HCT116 (cell line): ENCODE results near the gene KRT7. TPM values are rescaled to one million over a fixed set of nuclear protein-coding genes. Genes with fewer than 3 reads are reported as not detected.
A peak's percentile ranks its signal among the peaks of the same experiment; 100 is the strongest.
"Not testable (repeated sequence)": the region's sequence is repeated elsewhere in the genome, so short reads cannot be mapped to it uniquely, and the experiment has no call there.

Experiments
- ATAC-seq: fragments of 200-7000 bp; cut with Tn5 transposase; 2 replicates; pipeline ENCODE4 v1.9.1; 2020; ENCODE audit warnings: mild to moderate bottlenecking, moderate library complexity
- BruUV-seq: library from RNA; stranded (reverse); fragments of 400-500 nt; replicated peaks from 2 replicates; lab custom pipeline; 2021; lab: Mats Ljungman, UMichigan
- CTCF ChIA-PET: fragments of 300-600 bp; sonication (Branson Sonifier 250); formaldehyde crosslinking; loops from one replicate; lab custom pipeline; 2021; ENCODE audit warnings: antibody characterized with exemption; lab: Charles Lee
- POLR2A ChIA-PET: fragments of 300-600, 350-600 bp; sonication (Branson Sonifier 250); formaldehyde crosslinking; loops from one replicate; lab custom pipeline; 2021; ENCODE audit warnings: antibody characterized with exemption; lab: Charles Lee
- RAD21 ChIA-PET, 2 experiments: fragments of 300-600 bp; sonication (Branson Sonifier 250); formaldehyde crosslinking; loops; one replicate each; lab custom pipeline; 2023; ENCODE audit warnings: low total read pairs in 2 of 2; ENCODE audit not compliant: uncharacterized antibody in 2 of 2, unreplicated experiment in 2 of 2, low non-redundant PET in 1 of 2; lab: Charles Lee
- DNase-seq: peaks from one replicate; pipeline ENCODE4 v3.0.0-alpha.2; 2010; ENCODE audit warnings: low read depth, low spot score
- H2AFZ ChIP-seq: fragments of 200-600 bp; shearing (Covaris generic), sonication (generic); 2 replicates; pipeline ENCODE4 v1.6.1; 2017; ENCODE audit warnings: low read depth, mixed run types, mixed read lengths, antibody characterized with exemption, low read length; ENCODE audit not compliant: poor library complexity, severe bottlenecking
- H3K27ac ChIP-seq: 2 replicates; pipeline ENCODE4 v1.5.1; 2012; ENCODE audit warnings: low read depth, low read length
- H3K27me3 ChIP-seq: fragments of 200-600 bp; sonication (generic); 2 replicates; pipeline ENCODE4 v1.6.1; 2016; ENCODE audit warnings: mixed run types, low read length, mixed read lengths; ENCODE audit not compliant: insufficient read depth
- H3K36me3 ChIP-seq, 2 experiments: fragments of 200-500 bp in 1 of 2; fragments of 200-600 bp in 1 of 2; sonication (Bioruptor generic) in 1 of 2; sonication (generic) in 1 of 2; 2 replicates each; pipeline versions ENCODE4 v1.5.1 to v1.6.1; 2014 to 2016; ENCODE audit warnings: low read length in 2 of 2, inconsistent platforms in 1 of 2, mixed read lengths in 1 of 2, mixed run types in 1 of 2; ENCODE audit not compliant: insufficient read depth in 2 of 2, control insufficient read depth in 1 of 2
- H3K4me1 ChIP-seq, 2 experiments: fragments of 200-600 bp in 1 of 2; sonication (generic) in 1 of 2; 2 replicates each; pipeline versions ENCODE4 v1.5.1 to v1.6.1; 2012 to 2017; ENCODE audit warnings: low read length in 2 of 2, inconsistent platforms in 1 of 2, mild to moderate bottlenecking in 1 of 2, mixed read lengths in 1 of 2, mixed run types in 1 of 2, moderate library complexity in 1 of 2; ENCODE audit not compliant: insufficient read depth in 2 of 2, control insufficient read depth in 1 of 2
- H3K4me2 ChIP-seq: fragments of 200-600 bp; sonication (generic); 2 replicates; pipeline ENCODE4 v1.6.1; 2017; ENCODE audit warnings: mixed run types, low read length, mixed read lengths
- H3K4me3 ChIP-seq, 2 experiments: fragments of 200-600 bp in 1 of 2; sonication (generic) in 1 of 2; replicated peaks in 1 of 2; 2 replicates each; pipeline ENCODE4 v1.5.1; 2011 to 2016; ENCODE audit warnings: low read length in 2 of 2, control low read depth in 1 of 2, low read depth in 1 of 2, mild to moderate bottlenecking in 1 of 2, mixed read lengths in 1 of 2, mixed run types in 1 of 2
- H3K79me2 ChIP-seq: fragments of 200-600 bp; sonication (generic); 2 replicates; pipeline ENCODE4 v1.6.1; 2017; ENCODE audit warnings: mild to moderate bottlenecking, mixed run types, low read length, moderate library complexity, mixed read lengths; ENCODE audit not compliant: insufficient read depth
- H3K9ac ChIP-seq: fragments of 200-600 bp; sonication (generic); 2 replicates; pipeline ENCODE4 v1.6.1; 2016; ENCODE audit warnings: low read length, mixed read lengths
- H3K9me2 ChIP-seq: fragments of 200-600 bp; sonication (generic), shearing (Covaris generic); 2 replicates; pipeline ENCODE4 v1.6.1; 2017; ENCODE audit warnings: mixed run types, mild to moderate bottlenecking, moderate library complexity; ENCODE audit not compliant: insufficient read depth
- H3K9me3 ChIP-seq, 2 experiments: fragments of 200-500 bp in 1 of 2; fragments of 200-600 bp in 1 of 2; sonication (Bioruptor generic) in 1 of 2; sonication (generic) in 1 of 2; 2 replicates each; pipeline ENCODE4 v1.6.1; 2014 to 2017; ENCODE audit warnings: low read length in 2 of 2, mixed read lengths in 2 of 2, inconsistent platforms in 1 of 2, low read depth in 1 of 2, mild to moderate bottlenecking in 1 of 2, mixed run types in 1 of 2, moderate library complexity in 1 of 2; ENCODE audit not compliant: control insufficient read depth in 1 of 2, insufficient read depth in 1 of 2
- H4K20me1 ChIP-seq: fragments of 200-600 bp; sonication (generic), shearing (Covaris generic); 2 replicates; pipeline ENCODE4 v1.6.1; 2017; ENCODE audit warnings: mixed run types, mild to moderate bottlenecking, moderate library complexity; ENCODE audit not compliant: insufficient read depth
- CBX3 ChIP-seq: IDR thresholded peaks from 2 replicates; pipeline ENCODE4 v1.6.1; 2012; ENCODE audit warnings: low read depth
- JUND ChIP-seq: IDR thresholded peaks from 2 replicates; pipeline ENCODE4 v1.6.1; 2012
- SRF ChIP-seq: IDR thresholded peaks from 2 replicates; pipeline ENCODE4 v1.6.1; 2012; ENCODE audit warnings: low read depth
- intact Hi-C: fragments of 100-400 bp; cut with micrococcal nuclease; formaldehyde crosslinking; loops from 2 replicates; pipeline ENCODE4 v1.10.0; 2022
- total RNA-seq: library from RNA; stranded (reverse); gene quantifications from one replicate; pipeline ENCODE4 v1.2.1, GENCODE V29; 2021; ENCODE audit not compliant: unreplicated experiment
- TF ChIP-seq, protein P1 (sequence below): IDR thresholded peaks from 2 replicates; pipeline ENCODE4 v1.6.1; 2012; ENCODE audit warnings: low read depth
- TF ChIP-seq, protein P2 (sequence below): IDR thresholded peaks from 2 replicates; pipeline ENCODE4 v1.6.1; 2012
- TF ChIP-seq, protein P3 (sequence below), 3 experiments: fragments of 200-600 bp in 1 of 3; sonication (generic) in 1 of 3; IDR thresholded peaks in 2 of 3; conservative IDR thresholded peaks in 1 of 3; 2 replicates each; pipeline ENCODE4 v1.5.1; 2012 to 2017; ENCODE audit warnings: low read depth in 2 of 3, low read length in 2 of 3, antibody characterized with exemption in 1 of 3, borderline replicate concordance in 1 of 3, control low read depth in 1 of 3, mild to moderate bottlenecking in 1 of 3, mixed read lengths in 1 of 3, mixed run types in 1 of 3, moderate library complexity in 1 of 3; ENCODE audit not compliant: insufficient read depth in 1 of 3

Gene KRT7
- total RNA-seq, 1 experiment from 2014 or later, result 72.6 TPM

DNA sequence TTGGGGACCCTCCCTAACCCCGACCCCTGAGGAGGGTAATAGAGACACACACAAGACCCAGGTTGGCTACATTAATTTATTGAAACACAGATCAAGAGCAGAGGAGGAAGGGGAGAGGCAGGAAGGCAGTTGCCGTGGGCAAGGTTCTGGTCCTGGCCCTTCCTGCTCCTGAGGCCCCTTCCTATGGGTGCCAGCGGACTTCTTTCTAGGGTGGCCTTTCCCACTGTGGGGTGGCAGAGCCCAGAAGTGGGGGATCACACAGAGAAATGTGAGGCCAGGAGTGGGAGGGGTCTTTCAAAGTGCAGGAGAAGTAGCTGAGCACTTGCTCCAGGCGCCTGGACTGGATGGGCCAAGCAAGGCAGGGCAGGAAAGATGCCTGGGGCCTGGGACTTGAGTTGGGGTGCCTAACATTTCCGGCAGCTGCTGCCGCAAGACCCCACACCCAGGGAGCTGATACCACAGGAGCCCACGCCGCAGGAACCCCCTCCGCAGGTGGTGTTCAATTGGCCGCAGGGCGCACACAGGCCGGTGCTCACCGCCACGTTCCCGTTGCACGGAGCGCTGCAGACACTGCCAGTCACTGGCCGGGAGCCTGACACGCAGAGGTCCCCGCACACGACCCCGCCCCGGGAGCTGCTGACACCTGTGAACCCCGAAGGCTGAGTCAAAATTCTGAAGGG lies 52.9 kb downstream of the KRT7 start (continued):
- TF ChIP-seq, protein P1, sequence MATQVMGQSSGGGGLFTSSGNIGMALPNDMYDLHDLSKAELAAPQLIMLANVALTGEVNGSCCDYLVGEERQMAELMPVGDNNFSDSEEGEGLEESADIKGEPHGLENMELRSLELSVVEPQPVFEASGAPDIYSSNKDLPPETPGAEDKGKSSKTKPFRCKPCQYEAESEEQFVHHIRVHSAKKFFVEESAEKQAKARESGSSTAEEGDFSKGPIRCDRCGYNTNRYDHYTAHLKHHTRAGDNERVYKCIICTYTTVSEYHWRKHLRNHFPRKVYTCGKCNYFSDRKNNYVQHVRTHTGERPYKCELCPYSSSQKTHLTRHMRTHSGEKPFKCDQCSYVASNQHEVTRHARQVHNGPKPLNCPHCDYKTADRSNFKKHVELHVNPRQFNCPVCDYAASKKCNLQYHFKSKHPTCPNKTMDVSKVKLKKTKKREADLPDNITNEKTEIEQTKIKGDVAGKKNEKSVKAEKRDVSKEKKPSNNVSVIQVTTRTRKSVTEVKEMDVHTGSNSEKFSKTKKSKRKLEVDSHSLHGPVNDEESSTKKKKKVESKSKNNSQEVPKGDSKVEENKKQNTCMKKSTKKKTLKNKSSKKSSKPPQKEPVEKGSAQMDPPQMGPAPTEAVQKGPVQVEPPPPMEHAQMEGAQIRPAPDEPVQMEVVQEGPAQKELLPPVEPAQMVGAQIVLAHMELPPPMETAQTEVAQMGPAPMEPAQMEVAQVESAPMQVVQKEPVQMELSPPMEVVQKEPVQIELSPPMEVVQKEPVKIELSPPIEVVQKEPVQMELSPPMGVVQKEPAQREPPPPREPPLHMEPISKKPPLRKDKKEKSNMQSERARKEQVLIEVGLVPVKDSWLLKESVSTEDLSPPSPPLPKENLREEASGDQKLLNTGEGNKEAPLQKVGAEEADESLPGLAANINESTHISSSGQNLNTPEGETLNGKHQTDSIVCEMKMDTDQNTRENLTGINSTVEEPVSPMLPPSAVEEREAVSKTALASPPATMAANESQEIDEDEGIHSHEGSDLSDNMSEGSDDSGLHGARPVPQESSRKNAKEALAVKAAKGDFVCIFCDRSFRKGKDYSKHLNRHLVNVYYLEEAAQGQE, result no peak
- TF ChIP-seq CBX3 (no peak), SRF (no peak), JUND (no peak)
- TF ChIP-seq, protein P2, sequence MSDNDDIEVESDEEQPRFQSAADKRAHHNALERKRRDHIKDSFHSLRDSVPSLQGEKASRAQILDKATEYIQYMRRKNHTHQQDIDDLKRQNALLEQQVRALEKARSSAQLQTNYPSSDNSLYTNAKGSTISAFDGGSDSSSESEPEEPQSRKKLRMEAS, result no peak

DNA sequence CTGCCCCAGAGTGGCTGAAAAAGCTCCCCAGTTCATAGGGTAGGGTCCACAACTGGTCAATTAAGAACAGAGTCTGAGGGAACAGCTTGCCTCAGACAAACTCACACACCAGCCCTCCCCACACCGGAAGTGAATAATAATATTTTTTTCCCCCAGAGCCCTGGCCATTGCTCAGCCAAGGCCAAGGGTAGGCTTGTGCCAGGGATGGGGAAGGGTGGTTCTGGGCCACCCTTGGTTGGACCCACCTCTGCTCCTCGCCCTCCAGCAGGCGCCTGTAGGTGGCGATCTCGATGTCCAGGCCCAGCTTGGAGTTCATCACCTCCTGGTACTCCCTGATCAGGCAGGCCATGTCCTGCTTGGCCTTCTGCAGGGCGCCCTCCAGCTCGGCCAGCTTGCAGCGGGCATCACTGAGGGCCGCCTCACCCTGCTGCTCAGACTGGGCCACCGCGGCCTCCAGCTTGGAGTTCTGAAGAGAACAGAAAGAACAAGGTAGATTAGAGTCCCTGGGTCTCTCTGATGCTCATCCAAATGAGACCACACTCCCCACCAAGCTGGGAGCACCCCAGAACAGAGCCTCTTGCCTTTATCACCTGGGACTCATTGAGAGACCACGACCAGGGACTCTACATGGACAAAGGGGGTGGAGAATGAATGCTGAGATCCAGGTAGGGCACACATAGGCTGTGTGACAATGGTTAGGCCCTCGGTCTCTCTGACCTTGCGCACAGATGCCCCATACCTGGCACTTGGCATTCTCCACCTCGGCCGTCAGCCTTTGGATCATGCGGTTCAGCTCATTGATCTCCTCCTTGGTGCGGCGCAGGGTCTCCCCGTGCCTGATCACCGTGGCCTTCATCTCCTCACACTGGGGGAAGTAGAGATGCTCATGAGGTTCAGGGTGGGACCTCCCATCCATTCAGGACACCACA lies 54.1 kb downstream of the KRT7 start:
- not testable (repeated sequence) for BruUV-seq, H4K20me1 ChIP-seq

More for the DNA sequence above, 54.1 kb downstream of the KRT7 start:
- H3K27ac ChIP-seq, H3K79me2 ChIP-seq, H3K4me2 ChIP-seq, H3K36me3 ChIP-seq, H3K9me3 ChIP-seq, H3K4me3 ChIP-seq, DNase-seq, H3K9me2 ChIP-seq, H2AFZ ChIP-seq, intact Hi-C loops, H3K27me3 ChIP-seq, H3K9ac ChIP-seq: not testable (repeated sequence)
- ChIA-PET POLR2A (interaction anchor here (0.6 to 1.2 kb wide), 2 partner anchors 19 to 601 kb away, joined by 3 read pairs; no protein-coding TSS in a partner anchor), CTCF (interaction anchor here (1.3 kb wide), 2 partner anchors 12 to 20 kb away, joined by 3 to 5 read pairs; no protein-coding TSS in a partner anchor), RAD21 (interaction anchor here in 1 of 2 experiments (0.7 kb wide), 1 partner anchor 84 kb away, joined by 3 read pairs; no protein-coding TSS in a partner anchor)
- peaks cover 22 to 49% of the 10 kb centered on the region in 2 experiments for H3K4me1 ChIP-seq
- ATAC-seq, result peak; percentile 63
- TF ChIP-seq, protein P3, sequence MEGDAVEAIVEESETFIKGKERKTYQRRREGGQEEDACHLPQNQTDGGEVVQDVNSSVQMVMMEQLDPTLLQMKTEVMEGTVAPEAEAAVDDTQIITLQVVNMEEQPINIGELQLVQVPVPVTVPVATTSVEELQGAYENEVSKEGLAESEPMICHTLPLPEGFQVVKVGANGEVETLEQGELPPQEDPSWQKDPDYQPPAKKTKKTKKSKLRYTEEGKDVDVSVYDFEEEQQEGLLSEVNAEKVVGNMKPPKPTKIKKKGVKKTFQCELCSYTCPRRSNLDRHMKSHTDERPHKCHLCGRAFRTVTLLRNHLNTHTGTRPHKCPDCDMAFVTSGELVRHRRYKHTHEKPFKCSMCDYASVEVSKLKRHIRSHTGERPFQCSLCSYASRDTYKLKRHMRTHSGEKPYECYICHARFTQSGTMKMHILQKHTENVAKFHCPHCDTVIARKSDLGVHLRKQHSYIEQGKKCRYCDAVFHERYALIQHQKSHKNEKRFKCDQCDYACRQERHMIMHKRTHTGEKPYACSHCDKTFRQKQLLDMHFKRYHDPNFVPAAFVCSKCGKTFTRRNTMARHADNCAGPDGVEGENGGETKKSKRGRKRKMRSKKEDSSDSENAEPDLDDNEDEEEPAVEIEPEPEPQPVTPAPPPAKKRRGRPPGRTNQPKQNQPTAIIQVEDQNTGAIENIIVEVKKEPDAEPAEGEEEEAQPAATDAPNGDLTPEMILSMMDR (IDR thresholded peaks at IDR 0.05 in 2 of 3, conservative IDR thresholded peaks at IDR 0.05 in 1 of 3; ENCODE audit: borderline replicate concordance in 1 of 3, insufficient read depth in 1 of 3, low read depth in 2 of 3, low read length in 2 of 3), result peak in 2 of 3 experiments; percentile 31; a peak in 3 of 6 replicates
